Skeletal muscle tissue (tissue), 4 donors: Measurements from ENCODE around the gene FN3KRP. TPM values are rescaled to one million over a fixed set of nuclear protein-coding genes. Genes with fewer than 3 reads are reported as not detected.

Experiments
- H3K27ac ChIP-seq: one replicate; pipeline ENCODE4 v1.7.0; 2013; ENCODE audit warnings: mild to moderate bottlenecking, low read depth, low read length, inconsistent platforms
- H3K27me3 ChIP-seq, 3 donors: one replicate each; pipeline ENCODE4 v1.7.0; 2013; ENCODE audit warnings: low read length in 3 of 3; ENCODE audit not compliant: control insufficient read depth in 3 of 3, insufficient read depth in 3 of 3
- H3K36me3 ChIP-seq, 3 donors: one replicate each; pipeline ENCODE4 v1.7.0; 2013; ENCODE audit warnings: low read length in 3 of 3; ENCODE audit not compliant: control insufficient read depth in 3 of 3, insufficient read depth in 3 of 3
- H3K4me1 ChIP-seq, 3 donors: one replicate each; pipeline ENCODE4 v1.7.0; 2013; ENCODE audit warnings: low read length in 3 of 3, mild to moderate bottlenecking in 3 of 3; ENCODE audit not compliant: control insufficient read depth in 3 of 3, insufficient read depth in 3 of 3
- H3K4me3 ChIP-seq, 3 donors: one replicate each; pipeline ENCODE4 v1.7.0; 2013; ENCODE audit warnings: low read length in 3 of 3
- H3K9ac ChIP-seq, 3 donors: one replicate each; pipeline ENCODE4 v1.7.0; 2013; ENCODE audit warnings: low read length in 3 of 3, mild to moderate bottlenecking in 3 of 3, moderate library complexity in 2 of 3, low read depth in 1 of 3
- H3K9me3 ChIP-seq, 3 donors: one replicate each; pipeline ENCODE4 v1.7.0; 2013; ENCODE audit warnings: low read length in 3 of 3; ENCODE audit not compliant: control insufficient read depth in 3 of 3
- total RNA-seq: library from RNA; depleted of rRNA; stranded (reverse); fragments of >200 nt; gene quantifications from one replicate; pipeline ENCODE4 v1.2.3, GENCODE V29; 2014
- donor health status: Osteomylitis.

Gene FN3KRP
- total RNA-seq: 14.1 TPM

- Histone ChIP-seq H3K9me3 (no peaks in the 10 kb centered on the region), H3K4me3 (peak within 1 kb of the TSS; percentile 86 to 92 (median 87)), H3K27me3 (no peaks in the 10 kb centered on the region), H3K36me3 (peaks cover 14 to 20% (median 15%) of the 10 kb centered on the region in 3 donors), H3K27ac (peak within 1 kb of the TSS; percentile 51), H3K9ac (peak within 1 kb of the TSS; percentile 83 to 86 (median 86)), H3K4me1 (peaks cover 19 to 35% (median 27%) of the 10 kb centered on the region in 3 donors)
These were observed at the start of gene FN3KRP for GRCh38 chr17:82716203-82717010. Gene FN3KRP, plus strand, starts transcription at chr17:82716706. Its CDS starts 50 bp downstream, at chr17:82716756.

GRCh38 chr17:82666931-82667667, 49.4 kb upstream of the FN3KRP start:
- Histone ChIP-seq H3K27ac (no peak overlapping the region), H3K9me3 (no peaks in the 10 kb centered on the region), H3K9ac (no peak overlapping the region), H3K36me3 (peaks cover 3 to 5% (median 4%) of the 10 kb centered on the region in 3 donors), H3K27me3 (no peaks in the 10 kb centered on the region), H3K4me1 (peaks cover 2 to 6% (median 3%) of the 10 kb centered on the region in 3 donors), H3K4me3 (no peak overlapping the region)

DNA sequence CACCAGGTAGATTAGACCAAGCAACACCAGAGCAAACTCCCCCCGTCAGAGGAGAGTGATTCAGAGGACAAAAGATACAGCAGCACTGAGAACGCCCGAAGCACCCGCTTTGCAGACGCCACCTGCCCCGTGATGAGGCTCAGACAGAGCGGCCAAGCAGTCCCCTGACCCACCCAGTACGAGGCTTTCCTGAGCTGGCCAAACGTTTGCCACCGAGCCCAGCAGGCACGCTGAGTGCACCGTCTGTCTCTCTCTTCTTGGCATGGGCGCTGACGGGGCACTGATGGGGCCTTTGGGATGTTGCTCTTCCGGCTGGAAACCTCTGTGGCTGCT, 48.9 kb upstream of the FN3KRP start:
- no peak overlapping the region for H3K4me3 ChIP-seq
- no peaks in the 10 kb centered on the region for H3K9me3 ChIP-seq
- H3K4me1 ChIP-seq: peaks cover 2 to 6% (median 3%) of the 10 kb centered on the region in 3 donors
- H3K9ac ChIP-seq: no peak overlapping the region
- H3K36me3 ChIP-seq: peaks cover 2 to 3% (median 3%) of the 10 kb centered on the region in 3 donors
- H3K27ac ChIP-seq: no peak overlapping the region
- no peaks in the 10 kb centered on the region for H3K27me3 ChIP-seq

DNA sequence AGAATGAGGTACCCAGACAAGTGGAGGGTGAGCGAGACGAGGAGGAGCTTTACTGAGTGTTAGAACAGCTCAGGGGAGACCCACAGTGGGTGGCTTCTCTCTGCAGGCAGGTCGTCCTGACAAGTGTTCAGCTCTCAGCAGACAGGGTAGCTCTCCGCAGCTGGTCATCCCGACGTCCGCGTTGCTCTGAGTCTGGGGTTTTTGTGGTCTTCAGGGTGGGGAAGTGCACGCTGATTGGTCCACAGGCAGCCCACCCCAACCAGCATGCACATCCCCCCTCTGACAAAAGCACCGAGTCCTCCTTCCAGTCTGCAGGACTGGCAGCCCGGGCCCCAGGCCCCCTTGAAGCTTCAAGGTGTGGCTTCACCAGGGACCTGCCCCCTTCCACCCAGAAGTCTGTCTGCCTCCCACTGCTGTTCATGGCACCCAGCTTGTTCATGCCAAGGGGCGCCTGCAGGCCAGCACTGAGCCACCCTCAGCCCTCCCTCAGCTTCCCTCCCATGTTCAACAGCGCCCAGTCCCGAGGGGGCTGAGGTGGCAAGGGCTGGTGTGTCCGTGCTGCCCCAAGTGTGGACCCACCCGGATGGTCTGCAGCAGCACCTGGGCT, 48.4 kb upstream of the FN3KRP start:
- no peaks in the 10 kb centered on the region for H3K27me3 ChIP-seq
- H3K27ac ChIP-seq: no peak overlapping the region
- peaks cover 2 to 6% (median 3%) of the 10 kb centered on the region in 3 donors for H3K4me1 ChIP-seq
- H3K9ac ChIP-seq: peak overlapping the region in 1 of 3 donors; percentile 54
- H3K36me3 ChIP-seq: peaks cover 2 to 3% (median 3%) of the 10 kb centered on the region in 3 donors
- no peak overlapping the region for H3K4me3 ChIP-seq
- H3K9me3 ChIP-seq: no peaks in the 10 kb centered on the region

GRCh38 chr17:82668631-82669099, 47.8 kb upstream of the FN3KRP start:
- Histone ChIP-seq H3K27me3 (no peaks in the 10 kb centered on the region), H3K4me3 (peak overlapping the region in 2 of 3 donors; percentile 48 to 52), H3K9ac (peak overlapping the region in 2 of 3 donors; percentile 33 to 54), H3K4me1 (peaks cover 2 to 6% (median 3%) of the 10 kb centered on the region in 3 donors), H3K36me3 (peaks cover 2 to 3% (median 3%) of the 10 kb centered on the region in 3 donors), H3K27ac (no peak overlapping the region), H3K9me3 (no peaks in the 10 kb centered on the region)

DNA sequence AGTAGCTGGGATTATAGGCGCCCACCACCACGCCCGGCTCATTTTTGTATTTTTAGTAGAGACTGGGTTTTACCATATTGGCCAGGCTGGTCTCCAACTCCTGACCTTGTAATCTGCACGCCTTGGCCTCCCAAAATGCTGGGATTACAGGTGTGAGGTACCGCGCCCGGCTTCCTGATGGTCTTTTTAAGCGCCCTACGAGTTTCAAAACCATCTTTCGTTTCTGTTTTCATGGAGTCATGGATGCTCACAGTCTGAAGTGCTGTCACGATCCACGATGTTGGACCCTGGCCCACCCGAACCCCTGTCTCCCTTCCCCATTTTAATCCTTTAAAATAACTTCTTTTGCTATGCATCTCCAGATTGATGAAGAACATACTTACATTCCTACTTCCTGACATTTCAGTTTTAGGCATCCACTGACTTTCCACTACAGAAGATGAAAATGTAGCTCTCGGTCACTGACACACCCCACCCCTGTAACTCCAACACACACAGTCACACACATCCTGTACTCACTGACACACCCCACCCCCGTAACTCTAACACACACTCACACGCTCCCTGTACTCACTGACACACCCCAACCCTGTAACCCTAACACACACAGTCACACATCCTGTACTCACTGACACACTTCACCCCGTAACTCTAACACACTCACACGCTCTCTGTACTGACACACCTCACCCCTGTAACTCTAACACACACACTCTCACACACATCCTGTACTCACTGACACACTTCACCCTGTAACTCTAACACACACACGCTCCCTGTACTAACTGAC, 45.6 kb upstream of the FN3KRP start:
- Histone ChIP-seq H3K27ac (no peak overlapping the region), H3K4me1 (peaks cover 2 to 6% (median 3%) of the 10 kb centered on the region in 3 donors), H3K36me3 (peaks cover 0 to 3% (median 3%) of the 10 kb centered on the region in 3 donors), H3K9me3 (no peaks in the 10 kb centered on the region), H3K9ac (no peak overlapping the region), H3K27me3 (no peaks in the 10 kb centered on the region), H3K4me3 (no peak overlapping the region)

- H3K27ac ChIP-seq: no peak overlapping the region
- no peaks in the 10 kb centered on the region for H3K9me3 ChIP-seq
- H3K27me3 ChIP-seq: no peaks in the 10 kb centered on the region
- no peaks in the 10 kb centered on the region for H3K36me3 ChIP-seq
- H3K4me3 ChIP-seq: no peak overlapping the region
- H3K4me1 ChIP-seq: peaks cover 0 to 3% (median 0%) of the 10 kb centered on the region in 3 donors
- no peak overlapping the region for H3K9ac ChIP-seq
These were observed 41.6 kb upstream of the FN3KRP start for GRCh38 chr17:82674656-82675475.

DNA sequence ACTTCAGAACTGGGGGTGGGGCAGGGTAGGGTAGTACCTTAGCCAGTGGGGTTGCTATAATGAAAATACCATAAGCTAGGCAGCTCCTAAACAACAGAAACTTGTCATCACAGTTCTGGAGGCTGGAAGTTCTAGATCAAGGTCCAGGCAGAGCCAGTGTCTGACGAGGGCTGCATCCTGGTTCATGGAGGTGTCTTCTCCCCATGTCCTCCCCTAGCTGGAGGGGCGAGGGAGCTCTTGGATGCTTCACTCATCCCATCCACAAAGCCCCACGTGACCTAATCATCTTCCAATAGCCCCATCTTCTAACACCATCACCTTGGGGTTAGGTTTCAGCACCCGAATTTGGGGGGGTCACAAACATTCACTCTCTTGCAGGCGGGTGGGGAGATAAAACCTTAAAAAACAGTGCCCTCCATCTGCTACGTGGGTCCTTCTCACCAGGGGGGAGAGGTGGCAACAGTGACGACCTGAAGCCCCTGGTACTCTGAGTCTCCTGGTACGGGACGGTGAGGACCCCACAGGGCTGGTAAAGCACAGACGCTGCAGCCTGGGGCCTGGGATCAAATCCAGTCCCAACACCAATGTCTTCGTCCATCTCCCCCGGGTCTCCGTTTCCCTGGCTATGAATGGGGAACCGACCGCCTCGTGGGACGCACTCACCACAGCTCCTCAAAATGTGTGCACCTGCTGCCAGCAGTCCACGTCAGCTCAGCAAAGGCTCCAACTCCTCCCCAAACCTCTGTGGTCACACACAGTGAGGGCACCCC, 40.8 kb upstream of the FN3KRP start:
- Histone ChIP-seq H3K27ac (no peak overlapping the region), H3K27me3 (no peaks in the 10 kb centered on the region), H3K9me3 (no peaks in the 10 kb centered on the region), H3K9ac (peak overlapping the region in 1 of 3 donors; percentile 16), H3K4me3 (no peak overlapping the region), H3K36me3 (no peaks in the 10 kb centered on the region), H3K4me1 (peaks cover 0 to 3% (median 0%) of the 10 kb centered on the region in 3 donors)
